ENCODE data around the gene GRAP2.

GRAP2 gene

DNA sequence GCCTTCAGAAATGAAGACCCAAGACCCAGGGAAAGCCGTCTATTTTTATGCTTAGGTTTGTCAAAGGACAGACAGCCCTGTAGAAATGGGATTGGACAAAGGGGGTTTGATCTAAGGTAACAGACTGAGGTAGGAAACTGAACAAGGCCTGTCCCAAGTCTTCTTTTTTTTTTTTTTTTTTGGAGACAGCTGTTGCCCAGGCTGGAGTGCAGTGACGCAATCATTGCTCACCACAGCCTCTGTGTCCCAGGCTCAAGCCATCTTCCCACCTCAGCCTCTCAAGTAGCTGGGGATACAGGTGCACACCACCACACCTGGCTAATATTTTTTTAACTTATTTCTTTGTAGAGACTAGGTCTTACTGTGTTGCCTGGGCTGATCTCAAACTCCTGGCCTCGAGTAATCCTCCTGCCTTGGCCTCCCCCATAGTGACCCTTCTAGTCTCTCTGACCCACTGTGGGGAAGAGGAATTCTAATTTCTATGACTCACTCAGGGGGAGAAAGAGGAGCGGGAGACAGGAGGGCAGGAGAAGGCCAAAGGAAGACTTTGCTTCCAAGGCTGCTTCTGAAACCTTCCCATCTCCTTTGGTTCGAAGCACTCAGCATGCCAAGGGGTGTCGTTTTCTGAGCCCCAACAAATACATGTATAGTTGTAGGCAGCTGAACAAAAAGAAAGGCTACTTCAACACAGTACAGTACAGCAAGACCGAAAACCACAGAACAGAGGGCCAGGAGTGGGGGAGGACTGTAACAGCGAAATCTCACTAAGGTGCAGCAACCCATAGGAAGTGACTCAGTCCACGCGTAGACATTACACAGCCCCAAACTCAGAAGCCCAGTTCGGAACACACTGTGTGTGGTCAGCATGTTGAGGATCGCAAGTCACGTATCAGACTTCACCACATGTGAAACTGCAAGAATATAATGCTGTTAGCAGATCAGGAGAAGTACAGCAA, 60.2 kb downstream of the GRAP2 start:
- H3K4me1 ChIP-seq (ENCODE audit: insufficient read depth, low read length): peaks cover 14% of the 10 kb centered on the region
- H3K9ac ChIP-seq (ENCODE audit: low read depth, low read length): no peak overlapping the region
- WGBS: 94% methylated on average over 12 of the region's 13 CpGs
- H3K4me3 ChIP-seq (ENCODE audit: low read length): no peak overlapping the region
- no peak overlapping the region for H3K27ac ChIP-seq (ENCODE audit: low read depth, low read length)
- no peaks in the 10 kb centered on the region for H3K36me3 ChIP-seq (ENCODE audit: insufficient read depth, low read length)
- no peaks in the 10 kb centered on the region for H3K9me3 ChIP-seq (ENCODE audit: insufficient read depth, low read depth, low read length)
- H3K27me3 ChIP-seq (ENCODE audit: insufficient read depth, low read length): no peaks in the 10 kb centered on the region

DNA sequence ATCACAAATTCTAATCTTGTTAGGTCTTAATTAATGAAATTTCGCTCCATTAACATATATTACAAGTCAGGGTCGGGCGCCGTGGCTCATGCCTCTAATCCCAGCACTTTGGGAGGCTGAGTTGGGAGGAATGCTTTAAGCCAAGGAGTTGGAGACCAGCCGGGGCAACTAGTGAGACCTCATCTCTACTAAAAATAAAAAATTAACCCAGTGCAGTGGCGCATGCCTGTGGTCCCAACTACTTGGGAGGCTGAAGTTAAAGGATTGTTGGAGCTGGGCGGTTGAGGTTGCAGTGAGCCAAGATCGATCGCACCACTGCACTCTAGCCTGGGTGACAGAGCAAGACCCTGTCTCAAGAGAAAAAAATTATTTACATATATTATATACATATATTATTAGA, 61.2 kb downstream of the GRAP2 start:
- H3K9ac ChIP-seq (ENCODE audit: low read depth, low read length): no peak overlapping the region
- no peaks in the 10 kb centered on the region for H3K9me3 ChIP-seq (ENCODE audit: insufficient read depth, low read depth, low read length)
- no peak overlapping the region for H3K4me3 ChIP-seq (ENCODE audit: low read length)
- H3K27me3 ChIP-seq (ENCODE audit: insufficient read depth, low read length): no peaks in the 10 kb centered on the region
- peaks cover 14% of the 10 kb centered on the region for H3K4me1 ChIP-seq (ENCODE audit: insufficient read depth, low read length)
- no peak overlapping the region for H3K27ac ChIP-seq (ENCODE audit: low read depth, low read length)
- H3K36me3 ChIP-seq (ENCODE audit: insufficient read depth, low read length): no peaks in the 10 kb centered on the region
- WGBS: 86% methylated on average over 9 of the region's 9 CpGs

DNA sequence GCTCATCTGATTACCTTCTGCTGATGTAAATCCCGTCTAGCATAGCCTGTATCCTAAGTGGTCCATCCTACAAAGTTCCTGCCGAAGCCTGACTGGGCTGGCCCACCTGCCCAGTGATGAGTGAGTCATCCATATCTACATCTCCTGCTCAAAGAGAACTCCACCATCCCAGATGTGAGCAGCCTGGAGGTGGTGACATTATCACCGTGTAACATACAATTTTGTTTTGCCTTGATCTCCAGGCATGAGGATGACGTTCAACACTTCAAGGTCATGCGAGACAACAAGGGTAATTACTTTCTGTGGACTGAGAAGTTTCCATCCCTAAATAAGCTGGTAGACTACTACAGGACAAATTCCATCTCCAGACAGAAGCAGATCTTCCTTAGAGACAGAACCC, 64.9 kb downstream of the GRAP2 start:
- Histone ChIP-seq H3K27me3 (ENCODE audit: insufficient read depth, low read length) (no peaks in the 10 kb centered on the region), H3K36me3 (ENCODE audit: insufficient read depth, low read length) (no peaks in the 10 kb centered on the region), H3K27ac (ENCODE audit: low read depth, low read length) (no peak overlapping the region), H3K9me3 (ENCODE audit: insufficient read depth, low read depth, low read length) (no peaks in the 10 kb centered on the region), H3K9ac (ENCODE audit: low read depth, low read length) (no peak overlapping the region), H3K4me3 (ENCODE audit: low read length) (no peak overlapping the region), H3K4me1 (ENCODE audit: insufficient read depth, low read length) (peaks cover 11% of the 10 kb centered on the region; the same call in 1 of the 2 replicates)
- 88% methylated on average over 5 of the region's 5 CpGs for WGBS

- no peak overlapping the region for H3K27ac ChIP-seq (ENCODE audit: low read depth, low read length)
- H3K36me3 ChIP-seq (ENCODE audit: insufficient read depth, low read length): no peaks in the 10 kb centered on the region
- WGBS: 100% methylated on average over 2 of the region's 2 CpGs
- H3K9me3 ChIP-seq (ENCODE audit: insufficient read depth, low read depth, low read length): no peaks in the 10 kb centered on the region
- no peak overlapping the region for H3K9ac ChIP-seq (ENCODE audit: low read depth, low read length)
- no peak overlapping the region for H3K4me3 ChIP-seq (ENCODE audit: low read length)
- H3K4me1 ChIP-seq (ENCODE audit: insufficient read depth, low read length): peaks cover 11% of the 10 kb centered on the region; the same call in 1 of the 2 replicates
- H3K27me3 ChIP-seq (ENCODE audit: insufficient read depth, low read length): no peaks in the 10 kb centered on the region
These were observed 65.6 kb downstream of the GRAP2 start for GRCh38 chr22:39966470-39966869.

DNA sequence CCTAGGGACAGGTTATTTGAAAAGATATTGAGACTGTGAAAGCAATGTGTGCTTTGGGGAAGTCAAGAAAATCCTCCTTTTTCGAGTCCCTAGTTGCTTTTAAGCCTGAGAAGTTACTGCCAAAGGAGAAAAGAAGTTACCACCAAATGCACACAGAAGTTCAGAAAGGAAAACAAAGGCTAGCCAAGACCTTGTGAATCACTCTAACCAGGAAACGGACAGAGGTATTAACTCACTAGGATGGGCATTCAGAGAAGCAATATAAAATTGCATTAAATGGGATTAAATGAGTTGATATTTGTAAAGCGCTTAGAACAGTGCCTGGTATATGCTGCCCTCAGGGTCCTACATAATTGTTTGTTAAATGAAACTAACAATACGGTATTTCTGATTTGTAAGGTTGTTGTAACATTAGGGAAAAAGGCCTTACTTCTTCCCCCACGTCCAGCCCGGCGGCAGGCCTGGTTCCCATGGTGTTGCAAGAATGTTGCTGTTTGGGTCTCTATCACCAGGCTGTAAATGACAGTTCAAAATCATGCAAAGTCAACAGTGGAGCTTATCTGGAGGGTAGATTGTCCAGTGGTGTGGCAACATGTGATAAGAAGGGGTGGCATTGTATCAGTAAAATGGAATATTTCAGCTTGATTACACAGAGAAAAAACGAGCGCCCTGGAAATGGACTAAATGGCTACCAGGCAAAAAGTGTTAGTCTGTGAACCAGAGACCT, 66.4 kb downstream of the GRAP2 start:
- 85% methylated on average over 9 of the region's 9 CpGs for WGBS
- Histone ChIP-seq H3K36me3 (ENCODE audit: insufficient read depth, low read length) (no peaks in the 10 kb centered on the region), H3K4me3 (ENCODE audit: low read length) (no peak overlapping the region), H3K4me1 (ENCODE audit: insufficient read depth, low read length) (peaks cover 11% of the 10 kb centered on the region; the same call in 1 of the 2 replicates), H3K9me3 (ENCODE audit: insufficient read depth, low read depth, low read length) (no peaks in the 10 kb centered on the region), H3K27ac (ENCODE audit: low read depth, low read length) (no peak overlapping the region), H3K27me3 (ENCODE audit: insufficient read depth, low read length) (no peaks in the 10 kb centered on the region), H3K9ac (ENCODE audit: low read depth, low read length) (no peak overlapping the region)

DNA sequence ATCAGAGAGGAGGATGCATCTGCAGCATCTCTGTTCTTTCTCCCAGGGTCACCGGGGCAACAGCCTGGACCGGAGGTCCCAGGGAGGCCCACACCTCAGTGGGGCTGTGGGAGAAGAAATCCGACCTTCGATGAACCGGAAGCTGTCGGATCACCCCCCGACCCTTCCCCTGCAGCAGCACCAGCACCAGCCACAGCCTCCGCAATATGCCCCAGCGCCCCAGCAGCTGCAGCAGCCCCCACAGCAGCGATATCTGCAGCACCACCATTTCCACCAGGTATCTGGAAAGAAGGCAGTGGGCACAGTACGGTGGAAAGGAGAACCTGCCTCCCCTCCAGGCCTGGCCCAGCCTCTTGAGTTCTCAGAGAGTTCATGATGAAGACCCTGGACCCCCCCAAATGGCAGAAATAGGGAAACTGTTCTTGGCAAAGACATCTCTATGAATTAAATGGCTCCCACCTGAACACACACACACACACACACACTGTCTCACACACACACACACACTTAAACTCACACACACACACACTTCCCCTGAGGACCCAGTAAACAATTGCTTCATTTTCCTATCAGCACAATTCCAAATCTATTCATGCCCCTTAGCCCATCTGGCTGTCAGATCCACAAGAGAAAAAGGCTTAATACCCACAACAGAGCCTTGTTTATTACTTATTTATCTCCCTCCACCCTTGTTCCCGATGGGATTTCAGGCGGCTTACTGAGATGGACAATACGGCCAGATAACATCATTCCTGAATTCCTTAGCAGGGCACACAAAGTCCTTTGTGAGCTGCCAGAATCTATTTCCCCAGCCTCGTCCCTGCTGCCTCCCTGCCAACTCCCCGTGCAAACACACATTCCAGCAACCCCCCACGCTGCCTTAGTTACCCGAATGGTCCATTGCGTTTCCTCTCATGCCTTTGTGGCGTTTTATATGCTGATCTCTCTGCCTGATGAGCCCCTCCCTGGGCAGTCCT, 67.4 kb downstream of the GRAP2 start:
- Histone ChIP-seq H3K27ac (ENCODE audit: low read depth, low read length) (no peak overlapping the region), H3K36me3 (ENCODE audit: insufficient read depth, low read length) (no peaks in the 10 kb centered on the region), H3K27me3 (ENCODE audit: insufficient read depth, low read length) (no peaks in the 10 kb centered on the region), H3K4me3 (ENCODE audit: low read length) (no peak overlapping the region), H3K9ac (ENCODE audit: low read depth, low read length) (no peak overlapping the region), H3K4me1 (ENCODE audit: insufficient read depth, low read length) (peaks cover 16% of the 10 kb centered on the region), H3K9me3 (ENCODE audit: insufficient read depth, low read depth, low read length) (no peaks in the 10 kb centered on the region)
- WGBS: 77% methylated on average over 20 of the region's 20 CpGs

GRCh38 chr22:39970742-39971141, 69.9 kb downstream of the GRAP2 start:
- 94% methylated on average over 10 of the region's 10 CpGs for WGBS
- Histone ChIP-seq H3K9me3 (ENCODE audit: insufficient read depth, low read depth, low read length) (no peaks in the 10 kb centered on the region), H3K4me1 (ENCODE audit: insufficient read depth, low read length) (peaks cover 16% of the 10 kb centered on the region), H3K27ac (ENCODE audit: low read depth, low read length) (no peak overlapping the region), H3K9ac (ENCODE audit: low read depth, low read length) (no peak overlapping the region), H3K36me3 (ENCODE audit: insufficient read depth, low read length) (no peaks in the 10 kb centered on the region), H3K27me3 (ENCODE audit: insufficient read depth, low read length) (no peaks in the 10 kb centered on the region), H3K4me3 (ENCODE audit: low read length) (no peak overlapping the region)

GRCh38 chr22:39972641-39973040, 71.8 kb downstream of the GRAP2 start:
- 76% methylated on average over 5 of the region's 5 CpGs for WGBS
- Histone ChIP-seq H3K9ac (ENCODE audit: low read depth, low read length) (no peak overlapping the region), H3K36me3 (ENCODE audit: insufficient read depth, low read length) (no peaks in the 10 kb centered on the region), H3K27me3 (ENCODE audit: insufficient read depth, low read length) (no peaks in the 10 kb centered on the region; the same call in 1 of the 2 replicates), H3K27ac (ENCODE audit: low read depth, low read length) (no peak overlapping the region), H3K4me1 (ENCODE audit: insufficient read depth, low read length) (peaks cover 16% of the 10 kb centered on the region), H3K9me3 (ENCODE audit: insufficient read depth, low read depth, low read length) (no peaks in the 10 kb centered on the region), H3K4me3 (ENCODE audit: low read length) (no peak overlapping the region)

DNA sequence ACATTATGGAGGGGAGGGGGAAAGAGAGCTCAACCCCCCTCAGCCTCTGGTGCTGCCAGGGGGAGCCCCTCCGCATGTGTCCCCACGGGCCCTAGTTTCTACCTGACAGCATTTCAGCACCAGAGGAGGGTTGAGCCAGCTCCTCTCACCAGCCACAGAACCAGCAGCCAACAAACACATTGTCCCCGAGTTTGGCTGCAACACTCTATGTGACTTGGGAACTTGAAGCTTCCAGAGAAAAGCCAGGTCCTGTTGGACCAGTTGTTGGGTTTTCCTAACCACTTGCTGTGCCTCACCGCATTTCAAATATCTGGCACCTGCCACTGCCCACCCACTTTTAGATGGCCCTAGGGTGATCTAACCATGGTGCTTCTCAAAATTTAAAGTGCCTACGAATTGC, 72.8 kb downstream of the GRAP2 start:
- no peaks in the 10 kb centered on the region for H3K9me3 ChIP-seq (ENCODE audit: insufficient read depth, low read depth, low read length)
- 88% methylated on average over 5 of the region's 5 CpGs for WGBS
- no peaks in the 10 kb centered on the region; the same call in 1 of the 2 replicates for H3K27me3 ChIP-seq (ENCODE audit: insufficient read depth, low read length)
- no peaks in the 10 kb centered on the region for H3K36me3 ChIP-seq (ENCODE audit: insufficient read depth, low read length)
- peaks cover 10% of the 10 kb centered on the region for H3K4me1 ChIP-seq (ENCODE audit: insufficient read depth, low read length)
- H3K9ac ChIP-seq (ENCODE audit: low read depth, low read length): no peak overlapping the region
- no peak overlapping the region for H3K27ac ChIP-seq (ENCODE audit: low read depth, low read length)
- H3K4me3 ChIP-seq (ENCODE audit: low read length): no peak overlapping the region

- H3K27ac ChIP-seq (ENCODE audit: low read depth, low read length): no peak overlapping the region
- peaks cover 7% of the 10 kb centered on the region for H3K4me1 ChIP-seq (ENCODE audit: insufficient read depth, low read length)
- no peaks in the 10 kb centered on the region for H3K36me3 ChIP-seq (ENCODE audit: insufficient read depth, low read length)
- no peaks in the 10 kb centered on the region for H3K9me3 ChIP-seq (ENCODE audit: insufficient read depth, low read depth, low read length)
- no peaks in the 10 kb centered on the region; the same call in 1 of the 2 replicates for H3K27me3 ChIP-seq (ENCODE audit: insufficient read depth, low read length)
- no peak overlapping the region for H3K4me3 ChIP-seq (ENCODE audit: low read length)
- no peak overlapping the region for H3K9ac ChIP-seq (ENCODE audit: low read depth, low read length)
- 99% methylated on average over 5 of the region's 5 CpGs for WGBS
These were observed 73.2 kb downstream of the GRAP2 start for GRCh38 chr22:39974065-39974464.
